ENCODE results near the gene SLC17A9.
"Not testable (repeated sequence)": the region's sequence is repeated elsewhere in the genome, so short reads cannot be mapped to it uniquely, and the experiment has no call there.

Gene SLC17A9

GRCh38 chr20:62957136-62958117 is 4.9 kb downstream of the SLC17A9 start:
- DNase-seq = no peak

- DNase-seq = no peak
These were observed 6.0 kb downstream of the SLC17A9 start for GRCh38 chr20:62958388-62959100.

DNA sequence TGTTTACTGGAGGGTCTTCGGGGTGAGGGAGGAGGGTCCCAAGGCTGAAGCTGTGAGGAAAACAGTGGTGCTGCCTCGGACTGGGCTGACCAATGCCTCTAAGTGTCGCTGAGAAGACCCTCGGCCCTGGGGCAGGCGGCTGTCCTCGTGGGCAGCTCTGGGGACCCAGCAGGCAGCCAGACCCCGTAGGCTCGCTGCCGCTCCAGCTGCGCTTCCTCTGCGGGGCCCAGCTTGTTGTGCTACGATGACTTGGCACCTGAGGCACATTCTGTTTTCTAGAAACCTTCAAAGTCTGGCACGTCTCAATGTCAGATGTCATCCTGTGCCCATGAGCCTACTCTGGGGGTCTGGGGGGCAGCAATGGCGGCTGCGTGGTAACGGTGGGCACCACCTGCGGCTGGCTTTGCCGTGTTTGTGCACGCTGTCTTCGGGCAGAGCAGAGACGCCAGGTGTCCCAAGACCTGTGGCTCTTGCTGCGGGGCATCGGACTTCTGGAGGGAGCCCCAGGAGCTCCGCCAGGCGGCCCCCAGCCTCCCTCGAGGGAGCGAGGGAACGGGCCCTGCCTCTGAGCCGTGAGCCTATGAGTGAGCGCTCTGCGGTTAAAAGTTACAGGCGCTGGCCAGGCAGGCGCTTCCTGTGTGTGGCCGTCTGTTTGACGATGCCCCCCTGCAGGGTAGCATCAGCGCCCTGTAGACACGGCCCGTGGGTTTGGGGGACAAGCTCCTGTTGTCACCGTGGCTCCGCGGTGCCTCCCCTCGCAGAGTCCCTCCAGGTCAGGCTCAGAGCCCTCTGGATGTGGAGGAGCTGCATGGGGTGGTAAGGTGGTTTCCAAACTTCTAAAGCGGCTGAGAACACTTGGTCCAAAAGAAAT is 6.8 kb downstream of the SLC17A9 start:
- no peak for DNase-seq

DNA sequence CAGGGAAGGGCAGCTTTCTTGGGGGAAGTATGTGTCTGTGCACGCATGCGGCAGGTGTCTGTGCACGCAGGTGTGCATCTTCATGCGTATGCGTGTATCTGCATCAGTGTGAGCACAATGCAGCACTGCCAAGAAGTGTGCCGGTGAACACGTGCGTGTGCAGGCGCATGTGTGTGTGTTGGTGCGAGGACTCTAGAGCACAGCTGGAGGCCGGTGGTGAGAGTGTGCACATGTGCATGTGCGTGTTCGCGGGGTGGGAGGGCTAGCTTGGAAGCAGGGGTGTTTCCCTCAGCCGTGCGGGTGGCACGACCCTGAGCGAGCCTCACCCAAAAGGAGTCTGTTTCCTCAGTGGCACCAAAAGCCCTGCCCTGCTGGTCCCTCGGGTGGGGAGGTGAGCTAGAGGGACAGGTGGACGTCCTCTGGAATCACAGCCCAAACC is 7.5 kb downstream of the SLC17A9 start:
- no peak for DNase-seq

DNA sequence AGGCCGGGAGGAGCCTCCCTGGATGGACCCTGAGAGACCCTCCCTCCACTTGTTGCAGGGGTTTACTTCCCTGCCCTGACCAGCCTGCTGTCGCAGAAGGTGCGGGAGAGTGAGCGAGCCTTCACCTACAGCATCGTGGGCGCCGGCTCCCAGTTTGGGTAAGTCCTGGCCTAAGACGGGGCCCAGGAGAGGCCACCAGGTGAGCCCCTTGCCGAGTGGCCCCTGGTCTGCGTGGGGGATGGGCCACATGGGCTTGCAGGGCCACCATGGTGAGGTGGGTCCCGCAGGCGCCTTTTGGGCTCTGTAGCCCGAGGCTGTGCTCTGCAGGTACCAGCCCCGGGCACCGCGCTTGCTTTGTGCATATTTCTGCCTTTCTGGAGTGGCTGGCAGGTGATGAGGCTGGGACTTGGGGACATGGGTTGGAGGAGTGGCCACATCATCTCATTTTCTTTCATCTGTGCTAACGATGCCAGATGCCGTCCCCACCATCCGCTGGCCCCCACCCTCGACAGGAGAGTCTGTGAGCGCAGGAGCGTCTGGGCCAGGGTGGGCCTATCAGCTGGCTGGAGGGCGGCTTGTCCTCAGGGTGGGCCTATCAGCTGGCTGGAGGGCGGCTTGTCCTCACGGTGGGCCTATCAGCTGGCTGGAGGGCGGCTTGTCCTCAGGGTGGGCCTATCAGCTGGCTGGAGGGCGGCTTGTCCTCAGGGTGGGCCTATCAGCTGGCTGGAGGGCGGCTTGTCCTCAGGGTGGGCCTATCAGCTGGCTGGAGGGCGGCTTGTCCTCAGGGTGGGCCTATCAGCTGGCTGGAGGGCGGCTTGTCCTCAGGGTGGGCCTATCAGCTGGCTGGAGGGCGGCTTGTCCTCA is 8.2 kb downstream of the SLC17A9 start:
- not testable (repeated sequence) for DNase-seq

DNA sequence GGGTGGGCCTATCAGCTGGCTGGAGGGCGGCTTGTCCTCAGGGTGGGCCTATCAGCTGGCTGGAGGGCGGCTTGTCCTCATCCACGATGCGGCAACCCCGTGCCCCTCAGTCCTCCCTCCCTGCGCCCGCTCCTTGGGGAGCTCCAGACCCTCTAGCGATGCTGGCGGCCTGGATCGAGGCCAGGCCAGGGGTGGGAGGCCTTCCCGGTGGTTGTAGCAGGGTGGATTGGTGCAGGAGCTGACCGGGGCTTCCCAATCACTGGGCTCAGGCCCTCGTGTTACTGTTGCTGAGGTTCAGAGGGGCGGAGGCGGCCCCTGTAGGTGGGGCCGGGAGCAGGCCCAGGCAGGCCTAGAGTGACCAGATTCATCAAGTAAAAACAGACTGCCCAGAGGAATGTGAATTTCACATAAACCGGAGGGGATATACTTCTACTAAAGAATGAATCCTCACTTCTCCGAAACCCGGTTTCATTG is 8.8 kb downstream of the SLC17A9 start:
- no peak for DNase-seq

GRCh38 chr20:62961799-62962198 is 9.3 kb downstream of the SLC17A9 start:
- no peak for DNase-seq

- no peak for DNase-seq
These were observed 9.8 kb downstream of the SLC17A9 start for GRCh38 chr20:62962221-62962879.

DNA sequence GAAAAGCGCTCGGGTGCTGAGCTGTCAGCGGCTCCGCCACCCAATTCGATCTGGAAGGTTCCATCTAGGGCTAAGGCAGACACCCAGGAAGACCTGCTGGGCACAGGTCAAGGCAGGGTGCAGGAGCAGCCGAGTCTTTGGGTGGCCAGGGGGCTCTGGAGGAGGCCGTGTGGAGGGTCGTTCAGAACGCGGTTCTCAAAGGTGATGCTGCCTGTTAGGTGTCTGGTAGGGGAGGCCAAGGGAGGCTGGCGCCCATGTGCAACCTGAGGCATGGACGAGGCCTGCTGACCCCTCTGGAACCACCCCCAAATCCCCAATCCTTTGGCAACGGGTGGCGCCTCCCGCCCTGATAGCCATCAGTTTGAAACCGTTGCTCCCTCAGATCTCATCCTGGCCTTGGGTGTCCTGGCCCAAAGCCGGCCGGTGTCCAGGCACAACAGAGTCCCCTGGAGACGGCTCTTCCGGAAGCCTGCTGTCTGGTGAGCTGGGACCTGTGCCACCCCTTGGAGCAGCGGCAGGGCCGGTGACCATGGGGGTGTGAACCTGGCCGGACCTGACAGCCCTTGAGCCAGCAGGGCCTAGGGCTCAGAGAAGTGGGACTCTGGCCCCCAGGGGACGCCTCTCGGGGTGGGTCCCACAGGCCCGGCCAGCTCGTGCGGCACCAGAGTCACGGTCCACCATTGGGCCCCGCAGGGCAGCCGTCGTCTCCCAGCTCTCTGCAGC is 10.5 kb downstream of the SLC17A9 start:
- DNase-seq = no peak

DNA sequence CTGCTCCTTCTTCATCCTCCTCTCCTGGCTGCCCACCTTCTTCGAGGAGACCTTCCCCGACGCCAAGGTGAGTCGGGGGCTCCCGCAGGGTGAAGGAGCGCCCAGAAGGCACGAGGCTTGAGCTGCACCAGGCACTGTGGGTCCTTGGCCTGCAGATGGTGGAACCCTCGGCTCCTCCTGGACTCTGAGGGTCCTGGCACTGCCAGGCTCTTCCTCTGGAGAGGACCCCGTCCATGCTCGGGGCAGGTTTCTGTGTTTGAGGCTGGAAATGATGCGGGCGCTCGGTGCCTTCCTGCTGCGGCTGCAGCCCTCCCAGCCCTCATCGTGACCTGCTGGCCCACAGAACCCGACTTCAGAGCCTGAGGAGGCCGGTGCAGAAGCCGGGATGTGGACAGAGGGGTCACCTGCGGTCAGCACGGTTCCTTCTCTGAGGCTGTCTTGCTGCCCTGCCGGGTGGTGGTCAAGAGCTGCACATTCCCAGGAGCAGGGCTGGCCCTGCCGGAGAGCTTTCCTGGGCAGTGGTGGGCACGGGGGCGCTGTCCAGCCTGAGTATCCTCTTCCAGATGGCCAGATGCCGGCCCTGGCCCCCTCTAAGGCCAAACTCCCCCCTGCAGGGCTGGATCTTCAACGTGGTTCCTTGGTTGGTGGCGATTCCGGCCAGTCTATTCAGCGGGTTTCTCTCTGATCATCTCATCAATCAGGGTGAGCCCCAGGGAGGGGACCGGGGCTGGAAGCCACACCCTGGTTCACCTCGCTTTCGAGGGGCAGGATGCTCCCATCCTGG is 11.3 kb downstream of the SLC17A9 start:
- no peak for DNase-seq

- DNase-seq = no peak
These were observed 12.2 kb downstream of the SLC17A9 start for GRCh38 chr20:62964700-62965099.

GRCh38 chr20:62965363-62965771 is 12.9 kb downstream of the SLC17A9 start:
- DNase-seq = no peak

- DNase-seq = no peak
These were observed 14.0 kb downstream of the SLC17A9 start for GRCh38 chr20:62966212-62967148.

- no peak for DNase-seq
These were observed 14.6 kb downstream of the SLC17A9 start for GRCh38 chr20:62967149-62967501.

DNA sequence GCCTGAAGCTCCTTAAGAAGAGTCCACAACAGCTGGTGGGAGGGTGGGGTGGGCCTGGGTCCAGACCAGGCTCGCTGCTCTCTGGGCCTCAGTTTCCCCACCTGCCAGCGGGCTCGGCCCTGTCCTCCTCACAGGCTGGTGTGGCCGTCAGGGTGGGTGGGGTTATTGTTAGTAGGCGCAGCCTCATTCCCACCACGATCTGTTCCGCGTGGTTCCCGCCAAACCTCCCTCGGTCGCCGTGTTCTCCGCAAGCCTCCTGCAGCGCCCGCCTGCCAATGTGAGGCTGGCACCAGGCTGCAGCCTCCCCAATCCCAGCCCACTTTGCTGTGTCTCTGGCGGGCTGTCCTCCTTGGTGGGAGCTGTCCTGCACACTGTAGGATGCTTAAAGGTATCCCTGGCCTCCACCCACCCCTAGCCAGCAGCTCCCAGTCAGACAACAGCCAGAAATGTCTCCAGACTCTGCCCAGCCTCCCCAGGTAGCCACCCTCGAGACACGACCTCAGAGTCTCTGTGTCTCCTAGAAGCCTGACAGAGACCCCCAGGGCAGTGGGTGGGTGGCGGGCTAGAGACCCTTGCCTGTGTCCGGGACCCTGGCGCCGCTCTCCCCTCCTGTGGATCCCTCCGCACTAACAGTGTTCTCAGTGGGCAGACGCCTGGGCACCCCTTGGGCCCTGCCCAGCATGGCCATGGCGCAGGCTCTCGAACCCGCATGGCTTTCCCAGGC is 15.3 kb downstream of the SLC17A9 start:
- no peak for DNase-seq

DNA sequence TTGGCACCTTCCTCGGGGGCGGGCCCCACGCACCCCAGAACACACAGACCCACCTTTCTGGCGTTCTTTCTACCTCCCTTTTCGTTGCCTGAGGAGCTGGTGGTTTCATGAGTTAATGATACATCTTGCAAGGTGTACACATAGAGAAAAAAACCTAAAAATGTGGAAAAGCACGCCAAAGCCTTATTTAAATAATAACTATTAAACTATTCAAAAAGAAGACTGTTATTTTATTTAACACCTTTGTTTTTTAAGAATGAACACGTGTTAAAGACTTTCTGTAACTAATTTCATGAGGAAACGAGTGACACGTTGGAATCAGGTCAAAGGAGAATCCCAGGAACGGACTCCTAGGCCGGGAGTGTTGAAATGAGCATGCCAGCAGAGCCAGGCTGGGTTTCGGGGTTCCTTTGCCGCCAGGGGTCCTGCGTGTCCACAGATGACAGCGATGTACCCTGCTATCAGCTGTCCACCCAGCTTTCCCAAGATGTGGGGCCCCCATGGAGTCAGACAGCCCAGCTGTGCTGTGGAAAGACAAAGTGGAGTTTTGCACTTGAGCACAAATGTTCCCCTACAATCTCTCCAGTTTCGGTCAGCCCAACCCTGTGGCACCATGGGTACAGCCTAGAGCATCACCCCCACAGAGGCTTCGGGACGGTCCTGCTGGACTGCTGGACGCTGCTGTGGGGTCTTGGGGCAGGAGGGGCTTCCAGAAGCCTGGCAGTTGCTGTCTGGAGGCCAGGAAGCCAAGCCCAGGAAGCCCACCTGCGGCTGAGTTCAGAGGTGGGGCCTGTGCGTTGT is 16.1 kb downstream of the SLC17A9 start:
- no peak for DNase-seq

DNA sequence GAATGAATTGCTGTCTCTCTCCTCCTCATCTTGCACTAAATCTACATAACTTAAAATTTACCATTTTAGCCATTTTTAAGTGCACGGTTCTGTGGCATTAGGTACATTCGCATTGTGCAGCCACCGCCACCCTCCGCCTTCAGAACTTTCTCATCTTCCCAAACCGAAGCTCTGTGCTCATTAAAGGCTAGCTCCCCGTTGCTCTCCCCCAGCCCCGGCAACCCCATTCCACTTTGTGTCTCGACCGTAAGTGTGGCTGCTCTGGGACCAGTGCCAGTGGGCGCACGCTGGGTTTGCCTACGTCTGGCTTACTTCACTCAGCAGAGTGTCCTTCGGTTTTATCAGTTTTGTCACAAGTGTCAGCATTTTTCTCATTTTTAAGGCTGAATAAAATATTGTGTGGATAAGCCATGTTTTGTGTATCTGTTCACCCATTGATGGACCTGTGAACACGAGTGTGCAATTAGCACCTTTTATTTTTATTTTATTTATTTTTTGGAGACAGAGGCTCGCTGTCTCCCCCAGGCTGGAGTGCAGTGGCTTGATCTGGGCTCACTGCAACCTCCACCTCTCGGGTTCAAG is 16.8 kb downstream of the SLC17A9 start:
- DNase-seq = no peak

All from 8988T (cell line).